NCI-H2107 treated with DMSO at 0.1 percent for 48 hours (cell line): ENCODE measurements around the gene ANKRD27.
"Not testable (repeated sequence)": the region's sequence is repeated elsewhere in the genome, so short reads cannot be mapped to it uniquely, and the experiment has no call there.

Source experiments
- DNase-seq: peaks from one replicate; lab custom pipeline; 2025; ENCODE audit not compliant: unreplicated experiment; lab: John Stamatoyannopoulos, UW

ANKRD27 gene

DNA sequence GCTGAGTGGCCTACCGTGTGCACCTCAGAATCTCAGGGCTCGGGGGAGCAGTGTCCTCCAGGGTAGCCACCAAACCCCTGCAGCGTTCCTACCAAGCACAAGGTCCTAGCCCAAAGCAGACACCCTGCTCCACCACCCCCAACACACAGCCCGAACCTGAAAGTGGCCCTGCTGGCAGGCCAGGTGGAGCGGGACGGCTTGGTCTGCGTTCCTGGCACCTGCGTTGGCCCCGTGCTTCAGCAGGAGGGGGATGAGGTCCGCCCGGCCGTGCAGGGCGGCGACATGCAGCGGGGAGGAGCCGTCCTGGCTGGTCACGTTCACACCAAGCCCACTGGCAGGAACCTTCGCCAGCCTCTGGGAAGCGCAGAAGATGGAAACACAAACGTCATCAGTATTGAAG is 67.5 kb downstream of the ANKRD27 start:
- no peak for DNase-seq

- no peak for DNase-seq
These were observed 68.7 kb downstream of the ANKRD27 start for GRCh38 chr19:32606289-32606688.

GRCh38 chr19:32605544-32605943 is 69.4 kb downstream of the ANKRD27 start:
- DNase-seq = no peak

DNA sequence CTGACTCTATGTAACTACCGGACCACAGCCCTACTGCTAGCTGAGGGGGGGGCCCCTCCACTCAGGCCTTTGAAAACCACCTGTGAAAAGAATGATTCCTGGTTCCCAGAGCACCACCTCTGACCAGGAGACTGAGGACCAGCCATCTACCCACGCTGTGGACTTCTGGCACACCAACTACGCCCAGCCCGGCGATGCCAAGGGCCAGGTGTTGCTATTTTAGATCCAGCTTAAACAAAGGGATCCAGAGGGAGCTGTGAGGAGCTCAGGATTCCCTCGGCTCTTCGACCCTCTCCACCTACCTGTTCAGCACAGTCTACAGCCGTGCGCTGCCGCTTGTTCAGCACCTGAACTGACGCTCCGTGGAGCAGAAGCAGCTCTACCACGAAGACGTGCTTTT is 71.0 kb downstream of the ANKRD27 start:
- no peak for DNase-seq

DNA sequence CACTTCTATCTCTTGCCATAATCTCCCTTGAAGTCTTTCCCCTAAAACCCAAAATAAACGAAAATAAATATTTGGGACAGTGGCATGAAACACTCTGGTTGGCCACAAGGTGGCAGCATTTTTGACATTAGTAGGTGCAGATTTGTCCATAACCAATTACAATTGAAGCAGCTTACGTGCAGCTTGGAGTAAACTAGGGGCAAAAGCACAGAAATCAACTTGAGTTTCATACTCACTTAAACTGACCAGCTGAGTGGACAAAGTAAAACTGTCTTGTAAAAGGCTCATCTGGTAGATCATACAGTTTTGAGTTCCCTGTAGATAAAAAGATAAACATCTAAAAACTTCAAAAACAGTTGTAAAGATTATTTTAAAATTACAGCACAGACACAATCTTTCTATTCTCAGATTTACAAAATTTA is 75.2 kb downstream of the ANKRD27 start:
- peak; percentile 30 for DNase-seq

- no peak for DNase-seq
These were observed 75.7 kb downstream of the ANKRD27 start for GRCh38 chr19:32599258-32599657.

DNA sequence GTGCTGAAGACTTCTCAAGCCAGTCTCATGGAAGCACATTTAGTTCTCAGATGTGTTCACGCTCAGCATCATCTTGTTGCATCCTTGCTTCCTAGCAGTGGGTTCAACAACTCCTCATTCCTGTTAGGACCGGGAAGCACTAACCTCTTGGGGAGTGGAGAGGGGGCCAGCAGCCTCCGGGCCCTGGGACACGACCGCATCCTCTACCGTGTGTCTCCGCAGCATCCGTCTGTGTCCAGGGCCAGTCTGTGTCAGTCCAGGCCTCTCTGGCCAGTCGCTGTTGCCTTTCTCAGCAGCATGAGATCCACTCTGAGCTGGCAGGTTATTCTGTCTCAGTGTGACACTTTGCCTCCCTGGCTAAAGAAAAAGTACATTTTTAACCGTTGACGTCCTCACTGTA is 77.0 kb downstream of the ANKRD27 start:
- DNase-seq = no peak

- DNase-seq = no peak
These were observed 79.5 kb downstream of the ANKRD27 start for GRCh38 chr19:32595491-32595890.

DNA sequence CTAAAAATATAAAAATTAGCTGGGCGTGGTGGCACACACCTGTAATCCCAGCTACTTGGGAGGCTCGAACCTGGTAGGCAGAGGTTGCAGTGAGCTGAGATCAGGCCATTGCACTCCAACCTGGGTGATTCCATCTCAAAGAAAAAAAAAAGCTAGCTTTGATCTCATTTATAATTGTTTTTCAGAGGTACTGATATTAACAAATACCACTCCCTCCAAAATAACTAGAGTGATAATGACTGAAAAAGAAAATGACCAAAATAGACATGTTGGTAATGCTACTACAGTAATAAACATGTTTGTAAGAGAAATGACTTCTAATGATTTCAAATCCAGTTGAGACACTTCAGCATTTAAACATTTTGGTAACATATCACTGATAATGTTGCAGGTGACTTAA is 81.0 kb downstream of the ANKRD27 start:
- DNase-seq = no peak

DNA sequence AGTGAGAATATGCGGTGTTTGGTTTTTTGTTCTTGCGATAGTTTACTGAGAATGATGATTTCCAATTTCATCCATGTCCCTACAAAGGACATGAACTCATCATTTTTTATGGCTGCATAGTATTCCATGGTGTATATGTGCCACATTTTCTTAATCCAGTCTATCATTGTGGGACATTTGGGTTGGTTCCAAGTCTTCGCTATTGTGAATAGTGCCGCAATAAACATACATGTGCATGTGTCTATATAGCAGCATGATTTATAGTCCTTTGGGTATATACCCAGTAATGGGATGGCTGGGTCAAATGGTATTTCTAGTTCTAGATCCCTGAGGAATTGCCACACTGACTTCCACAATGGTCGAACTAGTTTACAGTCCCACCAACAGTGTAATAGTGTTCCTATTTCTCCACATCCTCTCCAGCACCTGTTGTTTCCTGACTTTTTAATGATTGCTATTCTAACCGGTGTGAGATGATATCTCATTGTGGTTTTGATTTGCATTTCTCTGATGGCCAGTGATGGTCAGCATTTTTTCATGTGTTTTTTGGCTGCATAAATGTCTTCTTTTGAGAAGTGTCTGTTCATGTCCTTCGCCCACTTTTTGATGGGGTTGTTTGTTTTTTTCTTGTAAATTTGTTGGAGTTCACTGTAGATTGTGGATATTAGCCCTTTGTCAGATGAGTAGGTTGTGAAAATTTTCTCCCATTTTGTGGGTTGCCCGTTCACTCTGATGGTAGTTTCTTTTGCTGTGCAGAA is 87.1 kb downstream of the ANKRD27 start:
- not testable (repeated sequence) for DNase-seq

- no peak for DNase-seq
These were observed 93.2 kb downstream of the ANKRD27 start for GRCh38 chr19:32581705-32582179.

DNA sequence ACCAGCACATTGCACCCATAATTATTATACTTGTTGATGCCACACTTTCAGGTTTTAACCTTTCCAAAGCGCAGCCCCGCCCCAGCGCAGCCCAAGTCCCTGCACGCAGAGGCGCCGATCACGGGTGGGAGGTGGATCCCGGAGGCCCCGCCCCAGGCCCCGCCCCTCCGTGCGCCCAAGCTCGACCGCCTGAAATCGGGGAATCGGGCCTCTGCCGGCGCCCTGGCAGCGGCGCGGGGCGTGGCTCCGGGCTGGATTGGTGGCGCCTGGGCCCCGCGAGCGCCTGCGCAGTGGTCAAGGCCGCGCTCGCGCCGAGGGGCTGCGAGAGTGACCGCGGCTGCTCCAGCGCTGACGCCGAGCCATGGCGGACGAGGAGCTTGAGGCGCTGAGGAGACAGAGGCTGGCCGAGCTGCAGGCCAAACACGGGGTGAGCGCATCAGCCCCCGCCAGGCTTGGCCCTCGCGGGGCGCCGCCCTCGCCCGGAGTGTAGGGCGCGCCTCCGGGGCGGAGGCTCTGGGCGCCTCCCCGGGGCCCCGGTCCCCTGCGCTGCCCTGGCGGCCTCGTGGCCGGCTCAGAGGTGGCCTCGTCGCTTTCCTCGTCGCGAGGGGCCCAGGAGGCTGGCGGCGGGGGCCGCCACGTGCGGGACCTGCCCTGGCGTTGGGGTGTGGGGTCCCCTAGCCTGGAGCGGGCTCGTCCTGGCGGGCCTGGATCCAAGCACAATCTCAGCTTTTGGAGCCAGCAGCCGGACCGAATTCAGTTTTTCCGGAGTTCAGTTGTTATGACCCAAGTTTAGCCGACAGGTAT is 93.9 kb downstream of the ANKRD27 start, which contains the start of gene PDCD5:
TSS of gene PDCD5 (plus strand) at position 290 of the 804 bp plus-strand sequence. CDS start at position 362, 72 bp downstream.
- DNase-seq = peak; percentile 84

GRCh38 chr19:32580353-32580900 is 94.6 kb downstream of the ANKRD27 start:
- no peak for DNase-seq

- DNase-seq = no peak
These were observed 98.2 kb downstream of the ANKRD27 start for GRCh38 chr19:32576790-32577189.

DNA sequence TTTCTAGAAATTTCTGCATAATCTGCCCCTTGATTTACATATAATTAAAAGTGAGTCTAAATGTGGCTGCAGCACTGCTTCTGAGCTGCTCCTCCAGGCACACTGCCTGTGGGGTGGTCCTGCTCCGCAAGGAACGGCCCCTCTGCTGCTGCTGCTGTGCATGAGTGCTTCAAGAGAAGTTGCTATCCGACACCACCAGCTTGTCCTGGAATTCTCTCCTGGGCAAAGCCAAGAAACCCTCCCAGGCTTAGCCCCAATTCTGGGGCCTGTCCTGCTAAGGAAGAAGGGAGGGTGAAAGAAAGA is 101.5 kb downstream of the ANKRD27 start:
- DNase-seq = no peak

DNA sequence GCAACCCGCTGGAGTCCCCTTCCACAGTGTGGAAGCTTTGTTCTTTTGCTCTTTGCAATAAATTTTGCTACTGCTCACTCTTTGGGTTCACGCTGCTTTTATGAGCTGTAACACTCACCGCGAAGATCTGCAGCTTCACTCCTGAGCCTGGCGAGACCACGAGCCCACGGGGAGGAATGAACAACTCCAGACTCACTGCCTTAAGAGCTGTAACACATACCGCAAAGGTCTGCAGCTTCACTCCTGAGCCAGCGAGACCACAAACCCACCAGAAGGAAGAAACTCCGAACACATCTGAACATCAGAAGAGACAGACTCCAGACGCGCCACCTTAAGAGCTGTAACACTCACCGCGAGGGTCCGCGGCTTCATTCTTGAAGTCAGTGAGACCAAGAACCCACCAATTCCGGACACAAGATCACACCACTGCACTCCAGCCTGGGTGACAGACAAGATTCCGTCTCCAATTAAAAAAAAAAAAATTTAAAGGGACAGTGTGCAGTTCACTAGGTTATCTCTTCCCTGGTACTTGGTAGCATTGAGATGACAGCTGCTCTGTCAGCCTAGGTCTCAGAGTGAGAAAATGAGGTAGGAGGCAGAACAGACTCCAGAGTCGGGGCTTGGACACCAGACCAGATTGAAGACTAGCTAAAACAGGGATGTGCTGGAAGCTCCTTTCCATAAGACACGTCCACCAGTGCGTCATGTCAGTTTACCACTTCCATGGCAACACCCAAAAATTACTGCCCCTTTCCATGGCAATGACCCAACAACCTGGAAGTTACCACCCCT is 102.1 kb downstream of the ANKRD27 start:
- DNase-seq = not testable (repeated sequence)

DNA sequence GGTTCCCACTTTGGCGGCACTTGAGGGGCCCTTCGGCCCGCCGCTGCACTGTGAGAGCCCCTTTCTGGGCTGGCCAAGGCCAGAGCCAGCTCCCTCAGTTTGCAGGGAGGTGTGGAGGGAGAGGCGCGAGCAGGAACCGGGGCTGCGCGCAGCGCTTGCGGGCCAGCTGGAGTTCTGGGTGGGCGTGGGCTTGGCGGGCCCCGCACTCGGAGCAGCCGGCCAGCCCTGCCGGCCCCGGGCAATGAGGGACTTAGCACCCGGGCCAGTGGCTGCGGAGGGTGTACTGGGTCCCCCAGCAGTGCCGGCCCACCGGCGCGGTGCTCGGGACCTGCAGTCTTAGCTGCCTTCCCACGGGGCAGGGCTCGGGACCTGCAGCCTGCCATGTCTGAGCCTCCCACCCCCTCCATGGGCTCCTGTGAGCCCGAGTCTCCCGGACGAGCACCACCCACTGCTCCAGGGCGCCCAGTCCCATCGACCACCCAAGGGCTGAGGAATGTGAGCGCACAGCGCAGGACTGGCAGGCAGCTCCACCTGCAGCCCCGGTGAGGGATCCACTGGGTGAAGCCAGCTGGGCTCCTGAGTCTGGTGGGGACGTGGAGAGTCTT is 103.4 kb downstream of the ANKRD27 start:
- not testable (repeated sequence) for DNase-seq

- peak; percentile 69 for DNase-seq
These were observed 104.7 kb downstream of the ANKRD27 start for GRCh38 chr19:32570081-32570785.

- no peak for DNase-seq
These were observed 107.5 kb downstream of the ANKRD27 start for GRCh38 chr19:32567486-32567885.

DNA sequence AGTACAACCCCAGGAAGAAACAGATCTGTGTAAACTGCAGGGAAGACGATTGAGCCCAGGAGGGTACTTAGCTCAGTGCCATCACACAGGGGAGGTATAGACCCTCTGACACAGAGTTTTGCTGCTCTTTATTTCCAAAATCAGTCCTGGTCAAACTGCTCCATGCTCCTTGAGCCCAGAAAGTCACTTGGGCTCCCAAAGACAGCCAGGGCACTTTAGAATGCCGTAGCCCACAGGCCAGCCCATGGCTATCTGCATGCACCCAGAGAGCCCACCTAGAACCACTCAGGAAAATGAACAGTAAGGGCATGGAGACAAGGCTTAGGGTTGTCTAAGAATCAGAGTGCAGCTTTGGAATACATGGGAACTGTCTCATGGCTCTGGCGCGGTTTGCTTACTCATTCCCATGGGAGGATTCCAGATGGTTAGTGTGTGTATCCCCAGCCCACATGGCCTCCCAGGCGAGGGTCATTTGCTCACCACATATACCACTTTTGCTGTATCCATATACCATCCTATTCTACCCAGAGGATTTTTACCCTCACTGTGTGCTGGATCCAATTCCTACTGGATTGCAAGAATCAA is 108.6 kb downstream of the ANKRD27 start:
- DNase-seq = no peak
